Suppressor macrophage treated with lipopolysaccharide for 4 hours (primary cell): Measurements from ENCODE around the gene TNRC6C.
"Not testable (repeated sequence)": the region's sequence is repeated elsewhere in the genome, so short reads cannot be mapped to it uniquely, and the experiment has no call there.

ENCODE experiments used
- DNase-seq: peaks from one replicate; pipeline ENCODE4 v3.0.0-alpha.2; 2020

Gene TNRC6C

GRCh38 chr17:77965352-77965751 lies 6.8 kb downstream of the TNRC6C start:
- DNase-seq, result no peak

- DNase-seq, result no peak
Observed at GRCh38 chr17:77966476-77966875, 8.0 kb downstream of the TNRC6C start.

- no peak for DNase-seq
Observed at GRCh38 chr17:77968788-77969187, 10.3 kb downstream of the TNRC6C start.

GRCh38 chr17:77972271-77972670 lies 13.8 kb downstream of the TNRC6C start:
- DNase-seq, result not testable (repeated sequence)

GRCh38 chr17:77973953-77974352 lies 15.4 kb downstream of the TNRC6C start:
- no peak for DNase-seq

- no peak for DNase-seq
Observed at GRCh38 chr17:77974396-77974795, 15.9 kb downstream of the TNRC6C start.

GRCh38 chr17:77982430-77982829 lies 23.9 kb downstream of the TNRC6C start:
- not testable (repeated sequence) for DNase-seq

GRCh38 chr17:77990301-77990700 lies 31.8 kb downstream of the TNRC6C start:
- DNase-seq, result no peak

- not testable (repeated sequence) for DNase-seq
Observed at GRCh38 chr17:77993735-77994134, 35.2 kb downstream of the TNRC6C start.

- no peak for DNase-seq
Observed at GRCh38 chr17:77995146-77995852, 36.8 kb downstream of the TNRC6C start.

GRCh38 chr17:77996256-77996655 lies 37.8 kb downstream of the TNRC6C start:
- no peak for DNase-seq

GRCh38 chr17:77999413-78000173 lies 41.1 kb downstream of the TNRC6C start:
- no peak for DNase-seq

GRCh38 chr17:78000341-78000740 lies 41.8 kb downstream of the TNRC6C start:
- DNase-seq, result no peak

- no peak for DNase-seq
Observed at GRCh38 chr17:78001182-78001581, 42.7 kb downstream of the TNRC6C start.

GRCh38 chr17:78001612-78002011 lies 43.1 kb downstream of the TNRC6C start:
- no peak for DNase-seq

GRCh38 chr17:78002166-78002565 lies 43.7 kb downstream of the TNRC6C start:
- DNase-seq, result no peak

GRCh38 chr17:78005452-78006171 lies 47.1 kb downstream of the TNRC6C start:
- DNase-seq, result no peak

GRCh38 chr17:78006338-78006737 lies 47.8 kb downstream of the TNRC6C start:
- DNase-seq, result no peak

- no peak for DNase-seq
Observed at GRCh38 chr17:78007647-78008046, 49.1 kb downstream of the TNRC6C start.

GRCh38 chr17:78010759-78011158 lies 52.3 kb downstream of the TNRC6C start:
- DNase-seq, result peak; percentile 21

- no peak for DNase-seq
Observed at GRCh38 chr17:78012428-78012827, 53.9 kb downstream of the TNRC6C start.

GRCh38 chr17:78013683-78014467 lies 55.4 kb downstream of the TNRC6C start:
- DNase-seq, result peak; percentile 77

- DNase-seq, result no peak
Observed at GRCh38 chr17:78014646-78015045, 56.1 kb downstream of the TNRC6C start.
